NCI-H1930 (cell line): ENCODE measurements around the gene ATP9B.

ENCODE experiments used
- DNase-seq, 2 experiments: peaks; one replicate each; lab custom pipeline; 2025; lab: John Stamatoyannopoulos, UW

ATP9B gene

DNA sequence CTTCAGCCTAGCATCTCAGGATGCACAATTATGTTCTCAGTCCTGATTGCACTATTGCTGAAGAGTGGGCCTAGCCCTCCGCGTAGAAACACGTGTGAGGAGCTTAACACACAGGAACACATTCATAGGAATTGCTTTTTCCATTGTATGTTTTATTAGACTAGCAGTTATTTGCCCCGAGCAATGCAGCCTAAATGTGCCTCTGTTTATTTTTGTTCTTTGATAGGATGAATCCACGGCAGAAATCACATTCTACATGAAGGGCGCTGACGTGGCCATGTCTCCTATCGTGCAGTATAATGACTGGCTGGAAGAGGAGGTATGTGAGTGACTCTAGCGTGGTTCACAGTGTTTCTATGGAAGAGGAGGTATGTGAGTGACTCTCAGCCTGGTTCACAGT is 260.6 kb downstream of the ATP9B start:
- no peak for DNase-seq

DNA sequence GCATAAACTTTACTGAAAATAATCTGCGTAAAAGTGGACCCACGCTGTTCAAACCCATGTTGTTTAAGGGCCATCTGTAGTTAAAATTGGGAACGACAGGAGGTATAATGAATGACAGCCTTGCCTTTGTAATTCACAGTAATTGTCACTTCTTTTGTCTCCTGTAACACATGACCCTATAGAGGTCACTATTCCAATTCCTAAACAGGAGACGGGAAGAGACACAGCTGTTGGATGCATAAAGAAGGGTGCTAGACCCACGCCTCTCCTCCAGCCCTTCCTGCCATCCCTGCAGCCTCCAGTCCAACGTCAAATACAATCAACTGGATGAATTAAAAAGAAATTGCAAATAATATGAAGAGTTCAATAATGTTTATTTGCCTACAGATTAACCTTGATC is 263.5 kb downstream of the ATP9B start:
- no peak for DNase-seq

DNA sequence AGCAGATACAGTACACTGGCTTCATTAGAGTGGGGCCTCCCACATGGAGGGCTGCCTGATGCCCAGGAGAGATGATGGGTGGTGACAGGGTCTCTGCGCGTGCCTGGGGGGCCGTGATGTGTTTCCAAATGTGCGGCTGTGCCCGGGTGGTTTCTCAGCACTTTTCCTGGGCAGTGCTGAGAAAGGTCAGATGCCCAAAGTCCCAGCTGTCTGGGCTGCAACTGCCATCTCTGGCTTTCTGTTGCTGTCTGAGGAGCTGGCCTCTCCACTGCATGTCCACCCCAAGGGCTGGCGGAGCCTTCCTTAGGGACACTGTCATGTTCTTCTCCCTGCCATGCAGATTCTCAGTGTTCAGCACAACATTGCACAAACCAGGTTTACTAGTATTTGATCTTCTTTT is 263.9 kb downstream of the ATP9B start:
- DNase-seq = no peak

DNA sequence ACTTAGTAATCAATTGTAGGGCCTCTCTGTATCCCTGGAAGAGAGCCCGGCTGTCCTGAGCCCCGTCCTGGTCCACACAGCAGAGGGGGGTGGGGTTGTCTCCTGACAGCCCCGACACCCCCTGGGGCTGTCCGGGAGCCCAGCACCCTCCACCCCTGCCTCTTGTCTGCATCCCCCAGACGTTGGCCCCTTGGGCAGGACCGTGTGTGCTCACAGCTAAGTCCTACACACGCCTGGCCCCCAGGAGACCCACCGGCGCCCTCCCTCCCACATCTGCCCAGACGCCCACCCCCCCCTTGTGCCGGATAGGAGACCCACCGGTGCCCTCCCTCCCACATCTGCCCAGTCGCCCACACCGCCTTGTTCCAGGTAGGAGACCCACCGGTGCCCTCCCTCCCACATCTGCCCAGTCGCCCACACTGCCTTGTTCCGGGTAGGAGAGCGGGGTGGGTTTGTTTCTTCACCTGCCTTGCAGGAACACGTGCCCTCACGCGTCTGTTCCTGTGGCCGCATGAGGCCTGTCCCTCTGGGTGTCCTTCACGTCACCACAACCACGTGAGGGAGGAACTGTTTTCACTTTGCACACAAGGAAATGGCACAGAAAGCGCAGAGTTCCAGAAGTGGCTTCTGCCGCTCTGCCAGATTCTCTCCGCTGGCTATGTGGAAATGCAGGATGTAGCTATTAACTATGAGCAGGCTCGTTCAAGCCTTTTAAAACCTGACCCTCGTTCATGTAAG is 265.5 kb downstream of the ATP9B start:
- DNase-seq = no peak

GRCh38 chr18:79335833-79336360 is 266.7 kb downstream of the ATP9B start:
- no peak for DNase-seq

DNA sequence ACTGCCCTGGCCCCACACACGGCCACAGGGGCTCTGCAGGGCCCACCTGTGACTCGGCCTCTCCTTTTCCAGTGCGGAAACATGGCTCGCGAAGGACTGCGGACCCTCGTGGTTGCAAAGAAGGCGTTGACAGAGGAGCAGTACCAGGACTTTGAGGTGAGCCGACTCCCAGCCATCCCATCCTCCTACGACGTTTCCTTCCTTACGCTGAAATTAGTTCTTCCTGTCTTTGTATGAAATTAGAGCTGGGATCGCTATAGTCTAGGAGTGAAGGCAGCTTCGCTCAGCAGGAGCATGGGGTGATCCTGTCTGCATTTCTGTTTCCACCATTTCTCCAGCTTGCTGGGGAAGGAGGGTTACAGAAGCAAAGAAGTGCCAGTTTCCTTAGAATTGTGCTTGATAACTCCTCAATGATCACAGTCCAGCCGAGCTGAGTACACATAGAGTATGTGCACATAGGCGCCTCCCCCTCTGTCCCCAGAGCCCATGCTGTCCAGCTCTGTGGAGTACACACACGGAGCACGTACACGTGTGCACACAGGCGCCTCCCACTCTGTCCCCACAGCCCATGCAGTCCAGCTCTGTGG is 267.5 kb downstream of the ATP9B start:
- no peak for DNase-seq

DNA sequence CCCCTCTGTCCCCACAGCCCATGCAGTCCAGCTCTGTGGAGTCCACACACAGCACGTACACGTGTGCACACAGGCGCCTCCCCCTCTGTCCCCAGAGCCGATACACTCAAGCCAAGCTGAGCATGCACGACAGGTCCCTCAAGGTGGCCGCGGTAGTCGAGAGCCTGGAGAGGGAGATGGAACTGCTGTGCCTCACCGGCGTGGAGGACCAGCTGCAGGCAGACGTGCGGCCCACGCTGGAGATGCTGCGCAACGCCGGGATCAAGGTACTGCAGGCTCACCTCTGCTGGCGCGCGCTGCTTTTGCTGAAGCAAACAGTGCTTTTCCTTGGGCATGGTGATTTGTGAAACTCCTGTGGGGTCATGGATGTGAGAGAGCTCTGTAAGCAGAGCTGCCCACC is 268.0 kb downstream of the ATP9B start:
- no peak for DNase-seq

- DNase-seq = no peak
These were observed 268.4 kb downstream of the ATP9B start for GRCh38 chr18:79337620-79338019.

GRCh38 chr18:79339094-79339908 is 270.1 kb downstream of the ATP9B start:
- no peak for DNase-seq

GRCh38 chr18:79343567-79344207 is 274.5 kb downstream of the ATP9B start:
- no peak for DNase-seq

DNA sequence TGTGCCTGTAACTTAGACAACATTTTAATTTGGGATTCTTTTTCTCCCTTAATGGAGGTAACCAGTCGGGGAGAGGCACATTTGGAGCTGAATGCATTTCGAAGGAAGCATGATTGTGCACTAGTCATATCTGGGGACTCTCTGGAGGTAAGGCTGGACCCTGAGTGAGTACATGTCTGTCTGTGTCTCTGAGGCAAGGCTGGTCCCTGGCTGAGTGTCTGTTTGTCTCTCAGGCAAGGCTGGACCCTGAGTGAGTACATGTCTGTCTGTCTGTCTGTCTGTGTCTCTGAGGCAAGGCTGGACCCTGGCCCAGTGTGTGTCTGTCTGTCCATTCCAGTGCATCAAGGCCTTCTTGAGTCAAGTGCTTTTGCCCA is 275.0 kb downstream of the ATP9B start:
- no peak for DNase-seq

DNA sequence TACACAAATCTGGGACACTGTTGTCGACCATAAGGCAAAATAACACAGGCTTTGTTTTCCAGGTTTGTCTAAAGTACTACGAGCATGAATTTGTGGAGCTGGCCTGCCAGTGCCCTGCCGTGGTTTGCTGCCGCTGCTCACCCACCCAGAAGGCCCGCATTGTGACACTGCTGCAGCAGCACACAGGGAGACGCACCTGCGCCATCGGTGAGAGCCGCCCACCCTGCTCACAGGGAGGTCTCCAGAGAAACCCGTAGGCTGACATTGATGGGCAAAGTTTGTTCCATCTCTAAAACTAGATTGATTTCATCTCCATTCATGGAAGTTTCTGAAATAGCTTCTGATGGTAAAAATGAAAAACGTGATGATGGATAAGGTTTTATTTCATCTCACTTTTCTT is 276.2 kb downstream of the ATP9B start:
- no peak for DNase-seq

GRCh38 chr18:79345981-79346380 is 276.8 kb downstream of the ATP9B start:
- no peak for DNase-seq

GRCh38 chr18:79348066-79348465 is 278.9 kb downstream of the ATP9B start:
- DNase-seq = no peak

- no peak for DNase-seq
These were observed 283.2 kb downstream of the ATP9B start for GRCh38 chr18:79352432-79352831.

GRCh38 chr18:79353267-79353666 is 284.1 kb downstream of the ATP9B start:
- no peak for DNase-seq

- no peak for DNase-seq
These were observed 285.2 kb downstream of the ATP9B start for GRCh38 chr18:79354350-79354749.

- no peak for DNase-seq
These were observed 286.5 kb downstream of the ATP9B start for GRCh38 chr18:79355433-79356335.

DNA sequence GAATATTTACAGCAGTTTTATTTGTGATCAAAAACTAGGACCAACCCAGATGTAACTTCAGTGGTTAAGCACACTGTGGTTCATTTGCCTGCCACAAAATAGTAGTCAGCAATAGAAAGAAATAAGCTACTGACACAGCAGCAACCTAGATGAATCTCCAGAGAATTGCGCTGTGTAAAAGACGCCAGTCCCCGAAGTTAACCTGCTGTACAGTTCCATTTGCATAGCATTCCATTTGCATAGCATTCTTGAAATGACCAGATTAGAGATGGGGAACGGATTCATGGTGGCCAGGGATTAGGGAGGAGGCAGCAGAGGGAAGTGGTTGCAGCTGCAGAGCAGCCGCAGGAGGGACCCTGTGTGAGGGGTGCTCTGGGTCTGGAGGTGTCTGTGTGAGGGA is 287.2 kb downstream of the ATP9B start:
- no peak for DNase-seq

- DNase-seq = no peak
These were observed 291.7 kb downstream of the ATP9B start for GRCh38 chr18:79360933-79361332.

- DNase-seq = no peak
These were observed 292.8 kb downstream of the ATP9B start for GRCh38 chr18:79361766-79362522.
